Ecto neural progenitor cell (in vitro differentiated cells): ENCODE data around the gene PLEKHG2.
"Not testable (repeated sequence)": the region's sequence is repeated elsewhere in the genome, so short reads cannot be mapped to it uniquely, and the experiment has no call there.

ENCODE experiments used
- DNase-seq: peaks from one replicate; pipeline ENCODE4 v3.0.0-alpha.2; 2018; ENCODE audit warnings: low spot score

Gene PLEKHG2

GRCh38 chr19:39448271-39448670, 35.8 kb downstream of the PLEKHG2 start:
- no peak for DNase-seq

- no peak for DNase-seq
Measured at GRCh38 chr19:39449116-39449797, 36.8 kb downstream of the PLEKHG2 start.

GRCh38 chr19:39451257-39451656, 38.8 kb downstream of the PLEKHG2 start:
- not testable (repeated sequence) for DNase-seq

GRCh38 chr19:39463403-39463802, 50.9 kb downstream of the PLEKHG2 start:
- no peak for DNase-seq

- no peak for DNase-seq
Measured at GRCh38 chr19:39465956-39466747, 53.7 kb downstream of the PLEKHG2 start.

- DNase-seq: no peak
Measured at GRCh38 chr19:39467941-39468340, 55.5 kb downstream of the PLEKHG2 start.

GRCh38 chr19:39469036-39469435, 56.6 kb downstream of the PLEKHG2 start:
- DNase-seq: no peak

GRCh38 chr19:39469567-39469966, 57.1 kb downstream of the PLEKHG2 start:
- DNase-seq: no peak

- no peak for DNase-seq
Measured at GRCh38 chr19:39470724-39471339, 58.4 kb downstream of the PLEKHG2 start.

- no peak for DNase-seq
Measured at GRCh38 chr19:39471756-39472536, 59.5 kb downstream of the PLEKHG2 start.

- no peak for DNase-seq
Measured at GRCh38 chr19:39472746-39473442, 60.4 kb downstream of the PLEKHG2 start.

GRCh38 chr19:39473443-39473960, 61.0 kb downstream of the PLEKHG2 start:
- no peak for DNase-seq

GRCh38 chr19:39474139-39474620, 61.7 kb downstream of the PLEKHG2 start:
- DNase-seq: peak; percentile 87

GRCh38 chr19:39475748-39476147, 63.3 kb downstream of the PLEKHG2 start:
- DNase-seq: no peak
